GM18873 (cell line): ENCODE results near the gene EEF1AKMT4.
"Not testable (repeated sequence)": the region's sequence is repeated elsewhere in the genome, so short reads cannot be mapped to it uniquely, and the experiment has no call there.

ENCODE experiments used
- ATAC-seq: cut with Tn5 transposase; IDR thresholded peaks from one replicate; pipeline ENCODE4 v1.9.1; 2021; ENCODE audit warnings: mild to moderate bottlenecking, moderate library complexity, moderate number of reproducible peaks; ENCODE audit not compliant: unreplicated experiment, low FRiP score

EEF1AKMT4 gene

GRCh38 chr3:184259878-184260723 lies 10.6 kb downstream of the EEF1AKMT4 start:
- no peak for ATAC-seq

GRCh38 chr3:184260724-184261269 lies 11.3 kb downstream of the EEF1AKMT4 start:
- ATAC-seq = no peak

- ATAC-seq = no peak
Observed at GRCh38 chr3:184261270-184261853, 11.9 kb downstream of the EEF1AKMT4 start, which contains the start of gene CAMK2N2. TSS of gene CAMK2N2 (minus strand) at chr3:184261553. CDS start at chr3:184261285, 268 bp downstream.

- ATAC-seq = no peak
Observed at GRCh38 chr3:184261854-184262763, 12.6 kb downstream of the EEF1AKMT4 start.

- no peak for ATAC-seq
Observed at GRCh38 chr3:184262764-184263179, 13.3 kb downstream of the EEF1AKMT4 start.

- ATAC-seq = not testable (repeated sequence)
Observed at GRCh38 chr3:184267249-184267648, 17.8 kb downstream of the EEF1AKMT4 start.

- ATAC-seq = no peak
Observed at GRCh38 chr3:184272269-184272668, 22.8 kb downstream of the EEF1AKMT4 start.

- no peak for ATAC-seq
Observed at GRCh38 chr3:184275381-184275701, 25.9 kb downstream of the EEF1AKMT4 start.

- ATAC-seq = no peak
Observed at GRCh38 chr3:184275961-184276910, 26.8 kb downstream of the EEF1AKMT4 start, which contains the start of gene ECE2. TSS of gene ECE2 (plus strand) at chr3:184276022. CDS start at chr3:184276154, 132 bp downstream.

GRCh38 chr3:184277366-184277765 lies 27.9 kb downstream of the EEF1AKMT4 start:
- no peak for ATAC-seq

- ATAC-seq = no peak
Observed at GRCh38 chr3:184282941-184283340, 33.5 kb downstream of the EEF1AKMT4 start.

- no peak for ATAC-seq
Observed at GRCh38 chr3:184283681-184284080, 34.2 kb downstream of the EEF1AKMT4 start.

GRCh38 chr3:184284696-184285095 lies 35.2 kb downstream of the EEF1AKMT4 start:
- ATAC-seq = no peak

- ATAC-seq = no peak
Observed at GRCh38 chr3:184289426-184289938, 40.0 kb downstream of the EEF1AKMT4 start.

GRCh38 chr3:184290331-184290730 lies 40.9 kb downstream of the EEF1AKMT4 start:
- no peak for ATAC-seq

- ATAC-seq = no peak
Observed at GRCh38 chr3:184291044-184291737, 41.7 kb downstream of the EEF1AKMT4 start.

- ATAC-seq = no peak
Observed at GRCh38 chr3:184291738-184292445, 42.4 kb downstream of the EEF1AKMT4 start.

GRCh38 chr3:184295771-184296170 lies 46.3 kb downstream of the EEF1AKMT4 start:
- no peak for ATAC-seq
